ENCODE measurements around the gene XAGE5.

DNA sequence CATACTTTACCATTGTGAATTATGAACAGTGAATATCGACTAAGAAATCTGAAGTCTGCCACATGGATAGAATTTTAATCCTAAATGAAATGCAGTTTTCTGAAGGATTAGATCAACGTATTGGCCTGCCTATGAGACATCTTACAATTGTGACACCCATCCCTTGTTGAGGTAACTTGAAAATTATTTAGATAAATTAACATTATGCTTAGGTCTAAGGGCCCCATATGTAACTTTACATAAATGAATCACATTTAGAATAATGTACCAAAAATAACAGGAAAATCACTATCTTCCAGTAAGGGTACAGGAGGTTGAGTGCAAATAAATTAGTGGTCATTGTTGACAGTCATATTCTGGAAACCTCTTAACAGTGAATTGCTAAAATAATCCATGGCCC is 13.5 kb downstream of the XAGE5 start:
- TF ChIP-seq, protein P1, sequence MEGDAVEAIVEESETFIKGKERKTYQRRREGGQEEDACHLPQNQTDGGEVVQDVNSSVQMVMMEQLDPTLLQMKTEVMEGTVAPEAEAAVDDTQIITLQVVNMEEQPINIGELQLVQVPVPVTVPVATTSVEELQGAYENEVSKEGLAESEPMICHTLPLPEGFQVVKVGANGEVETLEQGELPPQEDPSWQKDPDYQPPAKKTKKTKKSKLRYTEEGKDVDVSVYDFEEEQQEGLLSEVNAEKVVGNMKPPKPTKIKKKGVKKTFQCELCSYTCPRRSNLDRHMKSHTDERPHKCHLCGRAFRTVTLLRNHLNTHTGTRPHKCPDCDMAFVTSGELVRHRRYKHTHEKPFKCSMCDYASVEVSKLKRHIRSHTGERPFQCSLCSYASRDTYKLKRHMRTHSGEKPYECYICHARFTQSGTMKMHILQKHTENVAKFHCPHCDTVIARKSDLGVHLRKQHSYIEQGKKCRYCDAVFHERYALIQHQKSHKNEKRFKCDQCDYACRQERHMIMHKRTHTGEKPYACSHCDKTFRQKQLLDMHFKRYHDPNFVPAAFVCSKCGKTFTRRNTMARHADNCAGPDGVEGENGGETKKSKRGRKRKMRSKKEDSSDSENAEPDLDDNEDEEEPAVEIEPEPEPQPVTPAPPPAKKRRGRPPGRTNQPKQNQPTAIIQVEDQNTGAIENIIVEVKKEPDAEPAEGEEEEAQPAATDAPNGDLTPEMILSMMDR (IDR thresholded peaks at IDR 0.05): no peak
- TF ChIP-seq POLR2A (IDR thresholded peaks at IDR 0.05): no peak
